Hepatocyte (in vitro differentiated cells): ENCODE results near the gene SLC46A1. TPM values are rescaled to one million over a fixed set of nuclear protein-coding genes. Genes with fewer than 3 reads are reported as not detected.

Experiments used
- DNase-seq: peaks from one replicate; pipeline ENCODE4 v3.0.0-alpha.2; 2016; ENCODE audit warnings: low spot score
- H2AFZ ChIP-seq: fragments of 200-600 bp; sonication (generic); 2 replicates; pipeline ENCODE4 v1.6.0; 2016; ENCODE audit warnings: antibody characterized with exemption, mild to moderate bottlenecking
- H3K27ac ChIP-seq: fragments of 200-600 bp; sonication (generic); 2 replicates; pipeline ENCODE4 v1.5.1; 2016; ENCODE audit warnings: mild to moderate bottlenecking
- H3K27me3 ChIP-seq: fragments of 200-600 bp; sonication (generic); 2 replicates; pipeline ENCODE4 v1.6.1; 2016
- H3K36me3 ChIP-seq: fragments of 200-600 bp; sonication (generic); replicated peaks from 2 replicates; pipeline ENCODE4 v1.5.1; 2016; ENCODE audit warnings: low read depth; ENCODE audit not compliant: insufficient read depth
- H3K4me1 ChIP-seq: fragments of 200-600 bp; sonication (generic); 2 replicates; pipeline ENCODE4 v1.5.1; 2016; ENCODE audit warnings: mild to moderate bottlenecking, moderate library complexity; ENCODE audit not compliant: insufficient read depth
- H3K4me2 ChIP-seq: fragments of 200-600 bp; sonication (generic); 2 replicates; pipeline ENCODE4 v1.6.0; 2016
- H3K4me3 ChIP-seq: fragments of 200-600 bp; sonication (generic); 2 replicates; pipeline ENCODE4 v1.5.1; 2016; ENCODE audit warnings: mild to moderate bottlenecking
- H3K79me2 ChIP-seq: fragments of 200-600 bp; sonication (generic); 2 replicates; pipeline ENCODE4 v1.6.0; 2017; ENCODE audit warnings: mild to moderate bottlenecking
- H3K9me2 ChIP-seq: fragments of 200-600 bp; sonication (generic); replicated peaks from 2 replicates; pipeline ENCODE4 v1.6.0; 2017; ENCODE audit warnings: mild to moderate bottlenecking; ENCODE audit not compliant: insufficient read depth
- H3K9me3 ChIP-seq: fragments of 200-600 bp; sonication (generic); 2 replicates; pipeline ENCODE4 v1.5.1; 2016; ENCODE audit warnings: low read depth, mild to moderate bottlenecking
- H4K20me1 ChIP-seq: fragments of 200-600 bp; sonication (generic); 2 replicates; pipeline ENCODE4 v1.6.0; 2016; ENCODE audit warnings: mild to moderate bottlenecking; ENCODE audit not compliant: insufficient read depth, poor library complexity, severe bottlenecking
- CTCF ChIP-seq: fragments of 200-600 bp; sonication (generic); IDR thresholded peaks from 2 replicates; pipeline ENCODE4 v1.5.1; 2016; ENCODE audit warnings: antibody characterized with exemption, mild to moderate bottlenecking; ENCODE audit not compliant: poor library complexity
- EZH2 ChIP-seq: fragments of 200-600 bp; sonication (generic); IDR thresholded peaks from 2 replicates; pipeline ENCODE4 v1.6.1; 2016; ENCODE audit warnings: antibody characterized with exemption, mild to moderate bottlenecking, borderline replicate concordance
- EZH2phosphoT487 ChIP-seq: fragments of 200-600 bp; sonication (generic); IDR thresholded peaks from one replicate; pipeline ENCODE4 v1.6.1; 2018; ENCODE audit warnings: antibody characterized with exemption, mild to moderate bottlenecking, low read depth, moderate library complexity; ENCODE audit not compliant: unreplicated experiment, severe bottlenecking
- WGBS: methylation state at CpG from one replicate; pipeline ENCODE4 v1.1.6; 2016; ENCODE audit warnings: low lambda C conversion rate; ENCODE audit errors: missing lambda C conversion rate; 5-methylcytosine and 5-hydroxymethylcytosine counted together
- polyA plus RNA-seq: library from polyadenylated mRNA; unstranded; fragments of >200 nt; fragmentation: Nextera tagmentation; extraction: Ambion mirVana; gene quantifications from 2 replicates; pipeline ENCODE4 v1.2.1, GENCODE V29; 2016
- total RNA-seq: library from RNA; depleted of rRNA; stranded (reverse); fragments of >200 nt; gene quantifications from 2 replicates; pipeline ENCODE4 v1.2.3, GENCODE V29; 2014

SLC46A1 gene
- total and polyA plus RNA-seq, 2 experiments from 2014 or later, result 43.1 to 54.5 TPM

GRCh38 chr17:28390141-28390540 lies 15.9 kb downstream of the SLC46A1 start:
- Histone ChIP-seq H3K4me1 (peaks cover 8% of the 10 kb centered on the region), H3K9me3 (no peaks in the 10 kb centered on the region), H3K4me2 (no peak overlapping the region), H4K20me1 (no peaks in the 10 kb centered on the region), H3K27me3 (no peaks in the 10 kb centered on the region), H3K27ac (no peak overlapping the region), H2AFZ (no peak overlapping the region), H3K9me2 (no peaks in the 10 kb centered on the region), H3K4me3 (no peak overlapping the region), H3K79me2 (no peaks in the 10 kb centered on the region), H3K36me3 (no peaks in the 10 kb centered on the region)
- DNase-seq, result no peak
- whole genome bisulfite sequencing, result 26% methylated on average over 1 of the region's 1 CpG
- no peak for TF ChIP-seq EZH2phosphoT487
- no peak for TF ChIP-seq EZH2
- TF ChIP-seq CTCF, result no peak

GRCh38 chr17:28388106-28388505 lies 17.9 kb downstream of the SLC46A1 start:
- Histone ChIP-seq H4K20me1 (no peaks in the 10 kb centered on the region), H3K27me3 (no peaks in the 10 kb centered on the region), H3K9me2 (no peaks in the 10 kb centered on the region), H3K27ac (no peak overlapping the region), H3K4me2 (no peak overlapping the region), H3K9me3 (no peaks in the 10 kb centered on the region), H2AFZ (no peak overlapping the region), H3K79me2 (no peaks in the 10 kb centered on the region), H3K36me3 (no peaks in the 10 kb centered on the region), H3K4me3 (no peak overlapping the region), H3K4me1 (peaks cover 4% of the 10 kb centered on the region)
- WGBS, result 97% methylated on average over 11 of the region's 11 CpGs
- TF ChIP-seq EZH2phosphoT487 (no peak), CTCF (no peak), EZH2 (no peak)
- DNase-seq, result peak; percentile 3

GRCh38 chr17:28386391-28386790 lies 19.6 kb downstream of the SLC46A1 start:
- peaks cover 4% of the 10 kb centered on the region for H3K4me1 ChIP-seq
- no peaks in the 10 kb centered on the region for H3K79me2 ChIP-seq
- no peaks in the 10 kb centered on the region for H4K20me1 ChIP-seq
- no peak overlapping the region for H3K4me3 ChIP-seq
- no peak overlapping the region for H3K4me2 ChIP-seq
- no peaks in the 10 kb centered on the region for H3K9me3 ChIP-seq
- H3K27me3 ChIP-seq, result peaks cover 8% of the 10 kb centered on the region
- H2AFZ ChIP-seq, result no peak overlapping the region
- no peak for TF ChIP-seq EZH2
- TF ChIP-seq CTCF, result no peak
- TF ChIP-seq EZH2phosphoT487, result no peak
- H3K36me3 ChIP-seq, result no peaks in the 10 kb centered on the region
- no peak for DNase-seq
- no peak overlapping the region for H3K27ac ChIP-seq
- no peaks in the 10 kb centered on the region for H3K9me2 ChIP-seq

GRCh38 chr17:28385406-28385805 lies 20.6 kb downstream of the SLC46A1 start:
- Histone ChIP-seq H3K4me1 (peaks cover 9% of the 10 kb centered on the region), H3K79me2 (no peaks in the 10 kb centered on the region), H3K27me3 (peaks cover 18% of the 10 kb centered on the region), H3K4me3 (no peak overlapping the region), H3K27ac (no peak overlapping the region), H3K9me2 (no peaks in the 10 kb centered on the region), H3K4me2 (peak overlapping the region; percentile 82), H3K36me3 (no peaks in the 10 kb centered on the region), H2AFZ (no peak overlapping the region), H4K20me1 (no peaks in the 10 kb centered on the region), H3K9me3 (no peaks in the 10 kb centered on the region)
- 88% methylated on average over 8 of the region's 8 CpGs for WGBS
- TF ChIP-seq EZH2 (no peak), EZH2phosphoT487 (no peak), CTCF (no peak)
- DNase-seq, result no peak
